Stimulated activated effector memory CD8-positive, alpha-beta T cell treated with anti-CD3 and anti-CD28 coated beads, Interleukin-12 subunit alpha, Interleukin-12 subunit beta, amount 100 ng/mL, for 72 hours (primary cell): ENCODE measurements around the gene SEPTIN1.

Experiments
- ATAC-seq: fragments of 150-1000 bp; cut with Tn5 transposase; 2 replicates; pipeline ENCODE4 v1.10.0; 2021
- DNase-seq, 2 donors: peaks; one replicate each; pipeline ENCODE4 v3.0.0; 2021 to 2022; ENCODE audit warnings: low spot score in 2 of 2
- H3K27ac Mint-ChIP-seq: one replicate; pipeline ENCODE4 v1.8.0; 2022; ENCODE audit warnings: mild to moderate bottlenecking, mixed read lengths
- H3K36me3 Mint-ChIP-seq: one replicate; pipeline ENCODE4 v1.8.0; 2022; ENCODE audit warnings: mild to moderate bottlenecking, mixed read lengths
- H3K4me1 Mint-ChIP-seq: one replicate; pipeline ENCODE4 v1.8.0; 2022; ENCODE audit warnings: mixed read lengths
- H3K4me3 Mint-ChIP-seq: one replicate; pipeline ENCODE4 v1.8.0; 2022; ENCODE audit warnings: mild to moderate bottlenecking, mixed read lengths
- H3K9me3 Mint-ChIP-seq: one replicate; pipeline ENCODE4 v1.8.0; 2022; ENCODE audit warnings: mixed read lengths

Gene SEPTIN1, protein sequence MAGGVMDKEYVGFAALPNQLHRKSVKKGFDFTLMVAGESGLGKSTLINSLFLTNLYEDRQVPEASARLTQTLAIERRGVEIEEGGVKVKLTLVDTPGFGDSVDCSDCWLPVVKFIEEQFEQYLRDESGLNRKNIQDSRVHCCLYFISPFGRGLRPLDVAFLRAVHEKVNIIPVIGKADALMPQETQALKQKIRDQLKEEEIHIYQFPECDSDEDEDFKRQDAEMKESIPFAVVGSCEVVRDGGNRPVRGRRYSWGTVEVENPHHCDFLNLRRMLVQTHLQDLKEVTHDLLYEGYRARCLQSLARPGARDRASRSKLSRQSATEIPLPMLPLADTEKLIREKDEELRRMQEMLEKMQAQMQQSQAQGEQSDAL

GRCh38 chr16:30382111-30382881, at the start of gene SEPTIN1:
TSS of gene SEPTIN1 (minus strand) at chr16:30382561. CDS start at chr16:30382542, 19 bp downstream.
- Mint-ChIP-seq H3K9me3 (no peaks in the 10 kb centered on the region), H3K4me3 (peak within 1 kb of the TSS; percentile 97), H3K27ac (peak within 1 kb of the TSS; percentile 96), H3K4me1 (peaks cover 64% of the 10 kb centered on the region), H3K36me3 (peaks cover 32% of the 10 kb centered on the region)
- DNase-seq (peak; percentile 58 to 88), ATAC-seq (peak; percentile 65)

- no peak for DNase-seq
- H3K4me1 Mint-ChIP-seq: peaks cover 22% of the 10 kb centered on the region
- peak; percentile 17 for ATAC-seq
- no peak overlapping the region for H3K27ac Mint-ChIP-seq
- H3K4me3 Mint-ChIP-seq: no peak overlapping the region
- peaks cover 8% of the 10 kb centered on the region for H3K36me3 Mint-ChIP-seq
- no peaks in the 10 kb centered on the region for H3K9me3 Mint-ChIP-seq
Measured at GRCh38 chr16:30430428-30430970, 48.1 kb upstream of the SEPTIN1 start.

- Mint-ChIP-seq H3K36me3 (peaks cover 5% of the 10 kb centered on the region), H3K9me3 (no peaks in the 10 kb centered on the region), H3K4me3 (no peak within 1 kb of the TSS), H3K4me1 (peaks cover 19% of the 10 kb centered on the region), H3K27ac (no peak within 1 kb of the TSS)
- DNase-seq: peak; percentile 88 to 96
- peak; percentile 97 for ATAC-seq
Measured at GRCh38 chr16:30429678-30430427, 47.5 kb upstream of the SEPTIN1 start, which contains the start of gene DCTPP1. TSS of gene DCTPP1 (minus strand) at chr16:30430030. CDS start at chr16:30429980, 50 bp downstream.

DNA sequence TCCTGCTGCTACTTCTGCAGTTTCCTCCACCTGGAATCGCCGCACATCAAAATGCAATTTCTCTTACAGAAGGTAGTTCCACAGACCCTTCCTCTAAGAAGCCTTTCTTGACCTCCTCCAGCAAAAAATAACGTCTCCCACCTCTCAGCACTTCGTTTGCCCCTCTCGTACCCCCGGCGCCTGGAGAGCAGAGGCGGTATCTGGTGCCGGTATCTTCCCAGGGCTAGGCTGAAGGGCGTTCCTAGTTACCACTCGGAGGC, 47.0 kb upstream of the SEPTIN1 start:
- DNase-seq: no peak
- no peak overlapping the region for H3K4me3 Mint-ChIP-seq
- no peak overlapping the region for H3K27ac Mint-ChIP-seq
- peaks cover 14% of the 10 kb centered on the region for H3K4me1 Mint-ChIP-seq
- no peaks in the 10 kb centered on the region for H3K9me3 Mint-ChIP-seq
- ATAC-seq: peak; percentile 18
- H3K36me3 Mint-ChIP-seq: no peaks in the 10 kb centered on the region

GRCh38 chr16:30428055-30428454, 45.7 kb upstream of the SEPTIN1 start:
- Mint-ChIP-seq H3K9me3 (no peaks in the 10 kb centered on the region), H3K36me3 (no peaks in the 10 kb centered on the region), H3K4me1 (peaks cover 7% of the 10 kb centered on the region), H3K27ac (peak overlapping the region; percentile 78), H3K4me3 (no peak overlapping the region)
- DNase-seq: no peak
- no peak for ATAC-seq

GRCh38 chr16:30421010-30421409, 38.6 kb upstream of the SEPTIN1 start:
- Mint-ChIP-seq H3K36me3 (peaks cover 23% of the 10 kb centered on the region), H3K9me3 (no peaks in the 10 kb centered on the region), H3K27ac (peak overlapping the region; percentile 46), H3K4me1 (peaks cover 34% of the 10 kb centered on the region), H3K4me3 (no peak overlapping the region)
- ATAC-seq (no peak), DNase-seq (no peak)

DNA sequence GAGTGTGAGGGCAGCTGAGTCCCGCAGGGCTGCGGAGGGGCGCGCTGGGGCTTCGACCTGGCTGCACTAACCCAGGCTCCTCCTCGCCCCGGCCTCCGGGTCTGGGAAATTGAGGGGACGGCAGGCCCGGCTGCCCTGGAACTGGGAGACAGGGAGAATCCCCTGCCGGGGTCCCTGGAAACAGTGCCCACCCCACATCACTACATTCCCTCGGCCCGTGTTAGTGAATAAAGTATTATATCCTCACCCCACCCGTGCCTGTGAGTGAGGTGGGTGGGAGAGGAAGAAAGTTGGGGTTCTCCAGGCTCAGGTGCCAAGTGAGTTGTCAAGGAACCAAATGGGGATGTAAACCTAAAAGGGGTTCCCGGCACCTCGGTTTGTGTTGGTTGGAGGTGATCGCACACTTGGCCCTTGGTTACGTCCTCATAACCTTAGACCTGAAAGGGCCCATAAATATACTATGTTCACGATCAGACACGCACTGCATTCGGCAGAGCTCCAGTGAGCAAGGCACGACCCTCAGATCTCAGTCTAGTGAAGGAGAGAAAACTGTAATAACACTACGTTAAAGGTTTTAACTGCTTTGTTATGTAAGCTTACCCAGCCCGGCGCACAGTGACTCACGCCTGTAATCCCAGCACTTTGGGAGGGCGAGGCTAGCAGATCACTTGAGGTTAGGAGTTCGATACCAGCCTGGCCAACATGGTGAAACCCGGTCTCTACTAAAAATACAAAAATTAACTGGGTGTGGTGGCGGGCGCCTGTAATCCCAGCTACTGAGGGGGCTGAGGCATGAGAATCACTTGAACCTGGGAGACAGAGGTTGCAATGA, 36.2 kb upstream of the SEPTIN1 start:
- peaks cover 34% of the 10 kb centered on the region for H3K4me1 Mint-ChIP-seq
- DNase-seq: peak in 1 of 2 donors; percentile 59
- H3K27ac Mint-ChIP-seq: no peak overlapping the region
- H3K9me3 Mint-ChIP-seq: no peaks in the 10 kb centered on the region
- H3K36me3 Mint-ChIP-seq: peaks cover 44% of the 10 kb centered on the region
- peak overlapping the region; percentile 63 for H3K4me3 Mint-ChIP-seq
- no peak for ATAC-seq

- H3K4me1 Mint-ChIP-seq: peaks cover 34% of the 10 kb centered on the region
- ATAC-seq: peak; percentile 95
Measured at GRCh38 chr16:30417529-30418349, 35.4 kb upstream of the SEPTIN1 start.

GRCh38 chr16:30416624-30417528, 34.5 kb upstream of the SEPTIN1 start:
- DNase-seq: no peak
- Mint-ChIP-seq H3K4me1 (peaks cover 38% of the 10 kb centered on the region), H3K27ac (peak overlapping the region; percentile 1), H3K9me3 (no peaks in the 10 kb centered on the region), H3K4me3 (peak overlapping the region; percentile 63), H3K36me3 (peaks cover 61% of the 10 kb centered on the region)
- ATAC-seq: no peak

More at GRCh38 chr16:30417529-30418349, 35.4 kb upstream of the SEPTIN1 start:
- no peak overlapping the region for H3K27ac Mint-ChIP-seq
- H3K4me3 Mint-ChIP-seq: peak overlapping the region; percentile 63
- peaks cover 52% of the 10 kb centered on the region for H3K36me3 Mint-ChIP-seq
- peak; percentile 76 to 89 for DNase-seq
- H3K9me3 Mint-ChIP-seq: no peaks in the 10 kb centered on the region

- no peaks in the 10 kb centered on the region for H3K9me3 Mint-ChIP-seq
- peak overlapping the region; percentile 1 for H3K27ac Mint-ChIP-seq
- H3K4me1 Mint-ChIP-seq: peaks cover 37% of the 10 kb centered on the region
- DNase-seq: no peak
- no peak for ATAC-seq
- peaks cover 68% of the 10 kb centered on the region for H3K36me3 Mint-ChIP-seq
- H3K4me3 Mint-ChIP-seq: no peak overlapping the region
Measured at GRCh38 chr16:30416047-30416603, 33.8 kb upstream of the SEPTIN1 start.

GRCh38 chr16:30414159-30414558, 31.8 kb upstream of the SEPTIN1 start:
- no peak for ATAC-seq
- peaks cover 41% of the 10 kb centered on the region for H3K4me1 Mint-ChIP-seq
- no peak for DNase-seq
- peak overlapping the region; percentile 60 for H3K27ac Mint-ChIP-seq
- peaks cover 85% of the 10 kb centered on the region for H3K36me3 Mint-ChIP-seq
- H3K9me3 Mint-ChIP-seq: no peaks in the 10 kb centered on the region
- no peak overlapping the region for H3K4me3 Mint-ChIP-seq

DNA sequence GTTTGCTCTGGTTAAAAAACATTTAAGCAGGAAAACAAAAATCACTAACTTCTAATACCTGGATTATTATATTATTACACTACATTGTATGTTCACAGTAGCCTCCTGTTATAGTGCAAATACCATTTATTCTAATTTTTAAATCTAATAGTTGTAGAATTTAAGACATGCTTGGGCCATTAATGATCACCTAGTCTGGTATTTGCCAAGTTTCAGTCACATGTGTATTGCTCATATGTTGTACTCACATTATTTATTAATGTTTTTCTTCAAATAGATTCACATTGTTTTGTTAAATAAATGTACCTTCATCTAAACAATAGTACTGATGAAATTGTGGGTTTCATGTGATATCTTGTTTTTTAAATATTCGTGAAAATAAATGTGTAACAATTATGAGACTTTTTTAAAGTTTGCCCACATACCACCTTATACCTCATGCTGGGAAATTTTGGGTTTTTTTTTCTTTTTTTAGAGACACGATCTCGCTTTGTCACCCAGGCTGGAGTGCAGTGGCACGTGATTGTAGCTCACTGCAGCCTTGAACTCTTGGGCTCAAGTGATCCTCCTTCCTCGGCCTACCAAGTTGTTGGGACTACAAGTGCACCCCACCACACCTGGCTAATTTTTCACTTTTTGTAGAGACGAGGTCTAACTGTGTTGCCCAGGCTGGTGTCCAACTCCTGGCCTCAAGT, 30.9 kb upstream of the SEPTIN1 start:
- H3K4me1 Mint-ChIP-seq: peaks cover 45% of the 10 kb centered on the region
- peaks cover 80% of the 10 kb centered on the region for H3K36me3 Mint-ChIP-seq
- ATAC-seq (no peak), DNase-seq (no peak)
- H3K9me3 Mint-ChIP-seq: no peaks in the 10 kb centered on the region
- no peak overlapping the region for H3K4me3 Mint-ChIP-seq
- H3K27ac Mint-ChIP-seq: peak overlapping the region; percentile 60
